CD14-positive monocyte (primary cell): ENCODE measurements around the gene ZNF544. TPM values are rescaled to one million over a fixed set of nuclear protein-coding genes. Genes with fewer than 3 reads are reported as not detected.
A peak's percentile ranks its signal among the peaks of the same experiment; 100 is the strongest.

Experiments
- DNase-seq, 3 donors: peaks; one replicate each; pipeline ENCODE4 v3.0.0-alpha.2; 2011 to 2022
- H2AFZ ChIP-seq: 2 replicates; pipeline ENCODE4 v1.6.0; 2012; ENCODE audit warnings: mild to moderate bottlenecking, low read depth, low read length, inconsistent platforms; ENCODE audit not compliant: insufficient read depth, poor library complexity, severe bottlenecking
- H3K27ac ChIP-seq, 2 donors: 1 replicate in 1 of 2; 2 replicates in 1 of 2; pipeline ENCODE4 v1.5.1; 2012 to 2013; ENCODE audit warnings: low read length in 2 of 2, control low read depth in 1 of 2, inconsistent platforms in 1 of 2, low read depth in 1 of 2, mild to moderate bottlenecking in 1 of 2
- H3K27me3 ChIP-seq, 2 donors: one replicate each; pipeline versions ENCODE4 v1.6.0 to v1.6.1; 2011 to 2013; ENCODE audit warnings: low read length in 2 of 2; ENCODE audit not compliant: control insufficient read depth in 2 of 2, insufficient read depth in 2 of 2
- H3K36me3 ChIP-seq, 2 donors: replicated peaks in 1 of 2; 1 replicate in 1 of 2; 2 replicates in 1 of 2; pipeline versions ENCODE4 v1.5.1 to v1.6.1; 2012 to 2013; ENCODE audit warnings: low read length in 2 of 2, control low read depth in 1 of 2, inconsistent platforms in 1 of 2, mild to moderate bottlenecking in 1 of 2; ENCODE audit not compliant: insufficient read depth in 2 of 2, control insufficient read depth in 1 of 2
- H3K4me1 ChIP-seq, 2 donors: 1 replicate in 1 of 2; 2 replicates in 1 of 2; pipeline versions ENCODE4 v1.5.1 to v1.6.1; 2012 to 2013; ENCODE audit warnings: low read length in 2 of 2, control low read depth in 1 of 2, inconsistent platforms in 1 of 2, mild to moderate bottlenecking in 1 of 2, moderate library complexity in 1 of 2; ENCODE audit not compliant: insufficient read depth in 2 of 2, control insufficient read depth in 1 of 2
- H3K4me2 ChIP-seq: replicated peaks from 2 replicates; pipeline ENCODE3; 2012; ENCODE audit warnings: low read length, moderate library complexity, mild to moderate bottlenecking; ENCODE audit not compliant: poor library complexity, severe bottlenecking; ENCODE audit errors: extremely low read depth
- H3K4me3 ChIP-seq, 3 experiments: fragments of 200-600 bp in 1 of 3; sonication (generic) in 1 of 3; replicated peaks in 1 of 3; 1 replicate in 2 of 3; 2 replicates in 1 of 3; pipeline ENCODE4 v1.5.1; 2011 to 2013; ENCODE audit warnings: low read length in 3 of 3, mild to moderate bottlenecking in 3 of 3, control low read depth in 2 of 3, low read depth in 2 of 3, inconsistent platforms in 1 of 3, moderate library complexity in 1 of 3
- H3K79me2 ChIP-seq: 2 replicates; pipeline ENCODE4 v1.6.0; 2012; ENCODE audit warnings: mild to moderate bottlenecking, control low read depth, inconsistent platforms, low read length, moderate library complexity; ENCODE audit not compliant: insufficient read depth
- H3K9ac ChIP-seq: 2 replicates; pipeline ENCODE4 v1.6.0; 2017; ENCODE audit warnings: low read length, mild to moderate bottlenecking; ENCODE audit not compliant: insufficient read depth, poor library complexity, severe bottlenecking
- H3K9me3 ChIP-seq, 2 donors: replicated peaks in 1 of 2; 1 replicate in 1 of 2; 2 replicates in 1 of 2; pipeline versions ENCODE4 v1.5.1 to v1.6.1; 2012 to 2013; ENCODE audit warnings: low read length in 2 of 2, control low read depth in 1 of 2; ENCODE audit not compliant: control insufficient read depth in 1 of 2, insufficient read depth in 1 of 2
- H4K20me1 ChIP-seq: 2 replicates; pipeline ENCODE4 v1.6.0; 2012; ENCODE audit warnings: mild to moderate bottlenecking, low read length, control low read depth, moderate library complexity; ENCODE audit not compliant: insufficient read depth
- H3K27ac Mint-ChIP-seq, 7 donors: one replicate each; pipeline ENCODE4 v1.8.0; 2020; ENCODE audit warnings: mild to moderate bottlenecking in 7 of 7, mixed read lengths in 7 of 7, moderate library complexity in 6 of 7, inconsistent platforms in 2 of 7
- H3K27me3 Mint-ChIP-seq, 3 donors: one replicate each; pipeline ENCODE4 v1.8.0; 2021 to 2022; ENCODE audit warnings: low read depth in 3 of 3, mild to moderate bottlenecking in 3 of 3, mixed read lengths in 3 of 3, moderate library complexity in 3 of 3, inconsistent platforms in 1 of 3
- H3K36me3 Mint-ChIP-seq, 2 donors: one replicate each; pipeline ENCODE4 v1.8.0; 2020; ENCODE audit warnings: mixed read lengths in 2 of 2, inconsistent platforms in 1 of 2, mild to moderate bottlenecking in 1 of 2
- H3K4me1 Mint-ChIP-seq: one replicate; pipeline ENCODE4 v1.8.0; 2020; ENCODE audit warnings: mild to moderate bottlenecking, mixed read lengths
- H3K4me3 Mint-ChIP-seq, 2 donors: one replicate each; pipeline ENCODE4 v1.8.0; 2020; ENCODE audit warnings: mild to moderate bottlenecking in 2 of 2, mixed read lengths in 2 of 2, moderate library complexity in 1 of 2
- H3K9me3 Mint-ChIP-seq, 7 donors: one replicate each; pipeline ENCODE4 v1.8.0; 2020 to 2022; ENCODE audit warnings: mixed read lengths in 7 of 7, mild to moderate bottlenecking in 6 of 7, moderate library complexity in 6 of 7, inconsistent platforms in 2 of 7
- CTCF ChIP-seq: fragments of 200-600 bp; IDR thresholded peaks from one replicate; pipeline ENCODE4 v1.8.0; 2022; ENCODE audit warnings: antibody characterized with exemption, mild to moderate bottlenecking
- WGBS: methylation state at CpG from one replicate; pipeline ENCODE4 v1.1.5; 2013; ENCODE audit warnings: missing lambda C conversion rate; ENCODE audit not compliant: insufficient coverage; 5-methylcytosine and 5-hydroxymethylcytosine counted together
- intact Hi-C, 2 donors: fragments of 100-400 bp; cut with micrococcal nuclease; formaldehyde crosslinking; loops; one replicate each; pipeline versions ENCODE4 v1.15.0 to v1.15.1; 2023
- polyA plus RNA-seq, 3 donors: library from polyadenylated mRNA; depleted of rRNA in 1 of 3; unstranded in 2 of 3; stranded (reverse) in 1 of 3; fragments of 300-500 nt in 2 of 3; fragments of >200 nt in 1 of 3; fragmentation: Illumina TruSeq in 2 of 3; gene quantifications; 1 replicate in 2 of 3; 2 replicates in 1 of 3; pipeline ENCODE4 v1.2.3, GENCODE V29; 2012 to 2021

Gene ZNF544
- polyA plus RNA-seq, 3 donors = 1.5 to 7.9 (median 2.2) TPM

- WGBS = 100% methylated on average over 8 of the region's 10 CpGs
- Histone ChIP-seq H3K9ac (no peak overlapping the region), H3K27ac (no peak overlapping the region), H3K4me1 (no peaks in the 10 kb centered on the region), H3K9me3 (peaks cover 88 to 89% of the 10 kb centered on the region in 2 donors), H4K20me1 (no peaks in the 10 kb centered on the region), H3K4me3 (peak overlapping the region in 1 of 3 experiments; percentile 25), H2AFZ (no peak overlapping the region), H3K36me3 (peaks cover 14 to 75% of the 10 kb centered on the region in 2 donors), H3K27me3 (no peaks in the 10 kb centered on the region), H3K4me2 (no peak overlapping the region), H3K79me2 (no peaks in the 10 kb centered on the region)
- Mint-ChIP-seq H3K4me1 (no peaks in the 10 kb centered on the region), H3K4me3 (no peak overlapping the region), H3K9me3 (peaks cover 61 to 95% (median 86%) of the 10 kb centered on the region in 7 donors), H3K27me3 (no peaks in the 10 kb centered on the region), H3K27ac (no peak overlapping the region), H3K36me3 (peaks cover 69 to 85% of the 10 kb centered on the region in 2 donors)
- TF ChIP-seq CTCF = no peak
- intact Hi-C loops = no loop called here
- no peak for DNase-seq
These were observed 8.6 kb downstream of the ZNF544 start for GRCh38 chr19:58237324-58237723.

- H3K4me3 Mint-ChIP-seq = no peak overlapping the region
These were observed 14.6 kb downstream of the ZNF544 start for GRCh38 chr19:58243351-58243750.

More at GRCh38 chr19:58243351-58243750, 14.6 kb downstream of the ZNF544 start:
- Mint-ChIP-seq H3K4me1 (no peaks in the 10 kb centered on the region), H3K27me3 (peaks cover 0 to 3% (median 3%) of the 10 kb centered on the region in 3 donors), H3K27ac (no peak overlapping the region), H3K36me3 (peaks cover 85 to 95% of the 10 kb centered on the region in 2 donors), H3K9me3 (peaks cover 73 to 100% (median 97%) of the 10 kb centered on the region in 7 donors)
- intact Hi-C loops = no loop called here
- Histone ChIP-seq H4K20me1 (no peaks in the 10 kb centered on the region), H3K9ac (no peak overlapping the region), H3K4me1 (no peaks in the 10 kb centered on the region), H3K27ac (no peak overlapping the region), H3K36me3 (peaks cover 39 to 87% of the 10 kb centered on the region in 2 donors), H3K4me2 (no peak overlapping the region), H3K79me2 (no peaks in the 10 kb centered on the region), H3K9me3 (peaks cover 97 to 100% of the 10 kb centered on the region in 2 donors), H2AFZ (no peak overlapping the region), H3K4me3 (peak overlapping the region in 1 of 3 experiments; percentile 26), H3K27me3 (no peaks in the 10 kb centered on the region)
- WGBS = 100% methylated on average over 1 of the region's 6 CpGs
- no peak for TF ChIP-seq CTCF
- no peak for DNase-seq
